Kidney (tissue), 14 donors: ENCODE results near the gene ST3GAL4. TPM values are rescaled to one million over a fixed set of nuclear protein-coding genes. Genes with fewer than 3 reads are reported as not detected.
"Not testable (repeated sequence)": the region's sequence is repeated elsewhere in the genome, so short reads cannot be mapped to it uniquely, and the experiment has no call there.

Experiments used
- DNase-seq, 5 donors: peaks; one replicate each; pipeline ENCODE4 v3.0.0-alpha.2; 2013 to 2020
- FAIRE-seq: peaks from 2 replicates; lab custom pipeline; 2012; peaks lifted over from hg19 to GRCh38; lab: Jason Lieb, UNC
- H3K27ac ChIP-seq, 2 donors: one replicate each; pipeline ENCODE4 v1.7.0; 2013; ENCODE audit warnings: low read depth in 2 of 2, low read length in 2 of 2, inconsistent platforms in 1 of 2
- H3K27me3 ChIP-seq: one replicate; pipeline ENCODE4 v1.7.1; 2013; ENCODE audit warnings: low read length, inconsistent platforms; ENCODE audit not compliant: control insufficient read depth, insufficient read depth
- H3K36me3 ChIP-seq, 3 donors: one replicate each; pipeline versions ENCODE4 v1.7.0 to v1.7.1; 2013; ENCODE audit warnings: low read length in 3 of 3, control low read depth in 1 of 3, inconsistent platforms in 1 of 3; ENCODE audit not compliant: insufficient read depth in 3 of 3, control insufficient read depth in 2 of 3
- H3K4me1 ChIP-seq, 3 donors: one replicate each; pipeline versions ENCODE4 v1.7.0 to v1.7.1; 2013; ENCODE audit warnings: low read length in 3 of 3, inconsistent platforms in 1 of 3, low read depth in 1 of 3; ENCODE audit not compliant: control insufficient read depth in 2 of 3, insufficient read depth in 2 of 3
- H3K4me3 ChIP-seq, 3 donors: one replicate each; pipeline versions ENCODE4 v1.7.0 to v1.8.1; 2013; ENCODE audit warnings: low read length in 3 of 3, control low read depth in 1 of 3, inconsistent platforms in 1 of 3
- H3K9ac ChIP-seq, 3 donors: one replicate each; pipeline versions ENCODE4 v1.7.0 to v1.7.1; 2013; ENCODE audit warnings: low read length in 3 of 3, control low read depth in 1 of 3, inconsistent platforms in 1 of 3
- H3K9me3 ChIP-seq, 3 donors: one replicate each; pipeline versions ENCODE4 v1.7.0 to v1.7.1; 2013; ENCODE audit warnings: low read length in 3 of 3, control low read depth in 1 of 3, inconsistent platforms in 1 of 3; ENCODE audit not compliant: control insufficient read depth in 2 of 3, insufficient read depth in 1 of 3
- CTCF ChIP-seq: IDR thresholded peaks from 3 replicates; pipeline ENCODE4 v1.5.1; 2012; ENCODE audit warnings: mild to moderate bottlenecking, moderate library complexity, borderline replicate concordance; ENCODE audit not compliant: insufficient read depth; ENCODE audit errors: extremely low read depth
- intact Hi-C: fragments of 100-400 bp; cut with DNase I; formaldehyde crosslinking; loops from one replicate; pipeline ENCODE4 v1.11.1; 2022
- polyA plus RNA-seq: library from polyadenylated mRNA; stranded (reverse); fragments of 350-450 nt; fragmentation: Illumina TruSeq; extraction: RNeasy Lipid Tissue Mini Kit (QIAGEN cat#74804); gene quantifications from one replicate; pipeline ENCODE4 v1.2.3, GENCODE V29; 2014; ENCODE audit warnings: low read depth, low replicate concordance; ENCODE audit not compliant: insufficient read depth
- total RNA-seq: library from RNA; stranded (reverse); fragmentation: NEBNext Ultra II Directional; extraction: Animal tissue kit (Norgen Biotek cat#: 25700); gene quantifications from one replicate; pipeline ENCODE4 v1.2.1, GENCODE V29; 2021
- donor health status: control.
- donor health status: control.
- donor health status: control.
- donor health status: control.
- donor health status: control.
- donor health status: DM: yes; HTN: yes; CAD: no.
- donor health status: Normal renal cell carcinoma (clear cell type).

The ST3GAL4 gene
- total and polyA plus RNA-seq, 2 donors from 2014 or later, result 27.4 to 72.8 TPM

- no peaks in the 10 kb centered on the region for H3K36me3 ChIP-seq
- H3K4me3 ChIP-seq, result no peak overlapping the region
- no peaks in the 10 kb centered on the region for H3K27me3 ChIP-seq
- no peak for DNase-seq
- H3K9me3 ChIP-seq, result no peaks in the 10 kb centered on the region
- no peak overlapping the region for H3K27ac ChIP-seq
- FAIRE-seq, result no peak
- TF ChIP-seq CTCF, result no peak
- peaks cover 0 to 5% (median 0%) of the 10 kb centered on the region in 3 donors for H3K4me1 ChIP-seq
- H3K9ac ChIP-seq, result no peak overlapping the region
- intact Hi-C loops, result no loop called here
These were observed 38.5 kb downstream of the ST3GAL4 start for GRCh38 chr11:126394036-126394435.

- H3K4me1 ChIP-seq, H3K9ac ChIP-seq, H3K36me3 ChIP-seq, H3K9me3 ChIP-seq, H3K27me3 ChIP-seq, intact Hi-C loops, FAIRE-seq, DNase-seq, H3K4me3 ChIP-seq, H3K27ac ChIP-seq: not testable (repeated sequence)
These were observed 39.2 kb downstream of the ST3GAL4 start for GRCh38 chr11:126394634-126395072.

- H3K4me3 ChIP-seq, H3K36me3 ChIP-seq, DNase-seq, H3K27ac ChIP-seq, intact Hi-C loops, FAIRE-seq, H3K27me3 ChIP-seq, H3K9ac ChIP-seq, H3K4me1 ChIP-seq, H3K9me3 ChIP-seq: not testable (repeated sequence)
These were observed 40.3 kb downstream of the ST3GAL4 start for GRCh38 chr11:126395784-126396183.

- H3K36me3 ChIP-seq, H3K4me1 ChIP-seq, DNase-seq, intact Hi-C loops, FAIRE-seq, H3K27me3 ChIP-seq, H3K4me3 ChIP-seq, H3K27ac ChIP-seq, H3K9me3 ChIP-seq, H3K9ac ChIP-seq: not testable (repeated sequence)
These were observed 40.8 kb downstream of the ST3GAL4 start for GRCh38 chr11:126396266-126396665.

- DNase-seq, result no peak
- intact Hi-C loops, result no loop called here
- no peak for FAIRE-seq
These were observed 41.5 kb downstream of the ST3GAL4 start for GRCh38 chr11:126396965-126397364.

More at GRCh38 chr11:126396965-126397364, 41.5 kb downstream of the ST3GAL4 start:
- Histone ChIP-seq H3K36me3 (no peaks in the 10 kb centered on the region), H3K27ac (no peak overlapping the region), H3K27me3 (no peaks in the 10 kb centered on the region), H3K9me3 (no peaks in the 10 kb centered on the region), H3K9ac (no peak overlapping the region), H3K4me1 (peaks cover 0 to 5% (median 0%) of the 10 kb centered on the region in 3 donors), H3K4me3 (no peak overlapping the region)
- no peak for TF ChIP-seq CTCF
